PFSK-1 (cell line): Measurements from ENCODE around the gene INSIG1.

Experiments used
- FOXP2 ChIP-seq: optimal IDR thresholded peaks from 2 replicates; pipeline ENCODE3; 2011; ENCODE audit warnings: borderline replicate concordance, control low read depth, inconsistent platforms; ENCODE audit not compliant: insufficient read depth; ENCODE audit errors: extremely low read length, extremely low read depth
- POLR2AphosphoS5 ChIP-seq: IDR thresholded peaks from 2 replicates; pipeline ENCODE4 v1.6.1; 2012; ENCODE audit warnings: low read depth, mild to moderate bottlenecking, control low read depth, low read length, moderate library complexity
- REST ChIP-seq, 2 experiments: IDR thresholded peaks; 2 replicates each; pipeline versions ENCODE4 v1.6.1 to v1.8.0; 2011 to 2012; ENCODE audit warnings: low read depth in 2 of 2, low read length in 2 of 2, control low read depth in 1 of 2, inconsistent platforms in 1 of 2, mild to moderate bottlenecking in 1 of 2, moderate library complexity in 1 of 2; ENCODE audit not compliant: insufficient read depth in 1 of 2
- SIN3A ChIP-seq: IDR thresholded peaks from 2 replicates; pipeline ENCODE4 v1.6.1; 2012; ENCODE audit warnings: mild to moderate bottlenecking, low read length, moderate library complexity, borderline replicate concordance; ENCODE audit not compliant: insufficient read depth
- TAF1 ChIP-seq: IDR thresholded peaks from 2 replicates; pipeline ENCODE4 v1.6.1; 2012; ENCODE audit warnings: low read length, control low read depth, borderline replicate concordance; ENCODE audit not compliant: insufficient read depth

The INSIG1 gene

GRCh38 chr7:155261031-155261985 is 36.4 kb upstream of the INSIG1 start:
- TF ChIP-seq REST (IDR thresholded peaks at IDR 0.05; ENCODE audit: insufficient read depth in 1 of 2, low read depth in 2 of 2, low read length in 2 of 2) (no peak), FOXP2 (no peak)

GRCh38 chr7:155262031-155262430 is 35.6 kb upstream of the INSIG1 start:
- TF ChIP-seq POLR2AphosphoS5 (no peak), REST (IDR thresholded peaks at IDR 0.05; ENCODE audit: insufficient read depth in 1 of 2, low read depth in 2 of 2, low read length in 2 of 2) (no peak), FOXP2 (no peak), TAF1 (no peak), SIN3A (no peak)

- TF ChIP-seq TAF1 (no peak), REST (IDR thresholded peaks at IDR 0.05; ENCODE audit: insufficient read depth in 1 of 2, low read depth in 2 of 2, low read length in 2 of 2) (no peak), FOXP2 (no peak), POLR2AphosphoS5 (no peak), SIN3A (no peak)
Measured at GRCh38 chr7:155263051-155263450, 34.6 kb upstream of the INSIG1 start.

GRCh38 chr7:155263581-155264143 is 34.0 kb upstream of the INSIG1 start:
- TF ChIP-seq TAF1 (no peak), SIN3A (no peak), FOXP2 (no peak), REST (IDR thresholded peaks at IDR 0.05; ENCODE audit: insufficient read depth in 1 of 2, low read depth in 2 of 2, low read length in 2 of 2) (no peak), POLR2AphosphoS5 (no peak)

- TF ChIP-seq TAF1: no peak
- no peak for TF ChIP-seq SIN3A
- no peak for TF ChIP-seq REST (IDR thresholded peaks at IDR 0.05; ENCODE audit: insufficient read depth in 1 of 2, low read depth in 2 of 2, low read length in 2 of 2)
- TF ChIP-seq POLR2AphosphoS5: no peak
- TF ChIP-seq FOXP2: no peak
Measured at GRCh38 chr7:155265144-155265543, 32.5 kb upstream of the INSIG1 start.
